NT2/D1 (cell line): ENCODE measurements around the gene SLC9A7.

ENCODE experiments used
- DNase-seq: peaks from one replicate; pipeline ENCODE4 v3.0.0-alpha.2; 2011; ENCODE audit warnings: low read depth, low spot score
- H3K27me3 ChIP-seq: 2 replicates; pipeline ENCODE4 v1.6.0; 2011; ENCODE audit warnings: mild to moderate bottlenecking; ENCODE audit not compliant: insufficient read length, insufficient read depth
- H3K36me3 ChIP-seq: 2 replicates; pipeline ENCODE4 v1.6.1; 2011; ENCODE audit warnings: mild to moderate bottlenecking, low read length, mixed read lengths; ENCODE audit not compliant: insufficient read depth, insufficient read length
- H3K4me1 ChIP-seq: 2 replicates; pipeline ENCODE4 v1.5.1; 2011; ENCODE audit not compliant: insufficient read depth, insufficient read length
- H3K4me3 ChIP-seq: 2 replicates; pipeline ENCODE4 v1.5.1; 2011; ENCODE audit warnings: low read depth; ENCODE audit not compliant: insufficient read length
- H3K9ac ChIP-seq: 2 replicates; pipeline ENCODE4 v1.6.0; 2011; ENCODE audit warnings: low read depth; ENCODE audit not compliant: insufficient read length
- H3K9me3 ChIP-seq: 2 replicates; pipeline ENCODE4 v1.5.1; 2011; ENCODE audit warnings: mild to moderate bottlenecking, low read length; ENCODE audit not compliant: insufficient read depth
- SUZ12 ChIP-seq: IDR thresholded peaks from 2 replicates; pipeline ENCODE4 v1.6.1; 2011; ENCODE audit not compliant: insufficient read length, insufficient read depth; ENCODE audit errors: extremely low read depth
- YY1 ChIP-seq: IDR thresholded peaks from 2 replicates; pipeline ENCODE4 v1.6.1; 2011; ENCODE audit not compliant: insufficient read length, insufficient read depth
- ZNF274 ChIP-seq: IDR thresholded peaks from 2 replicates; pipeline ENCODE4 v1.6.1; 2011; ENCODE audit warnings: mild to moderate bottlenecking, low read depth, low read length

The SLC9A7 gene

DNA sequence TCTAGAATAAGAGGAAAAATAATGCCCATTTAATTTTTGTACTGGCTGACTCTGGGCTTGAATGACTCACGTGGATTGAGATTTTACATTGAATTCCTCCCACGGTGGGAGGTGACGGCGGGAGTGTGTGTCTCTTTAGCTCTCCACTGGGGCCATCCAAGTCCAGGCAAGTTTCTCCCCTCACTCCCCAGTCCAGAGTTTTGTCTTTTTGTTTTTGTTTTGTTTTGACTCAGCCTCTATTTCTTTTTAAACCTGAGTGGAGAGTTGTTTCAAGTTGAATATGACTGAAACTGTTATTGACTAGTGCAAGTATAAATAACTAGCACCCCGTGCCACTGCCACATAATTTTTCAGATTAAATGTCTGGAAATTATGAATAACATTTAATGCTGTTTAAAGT is 171.8 kb downstream of the SLC9A7 start:
- H3K4me1 ChIP-seq, result peaks cover 2% of the 10 kb centered on the region

DNA sequence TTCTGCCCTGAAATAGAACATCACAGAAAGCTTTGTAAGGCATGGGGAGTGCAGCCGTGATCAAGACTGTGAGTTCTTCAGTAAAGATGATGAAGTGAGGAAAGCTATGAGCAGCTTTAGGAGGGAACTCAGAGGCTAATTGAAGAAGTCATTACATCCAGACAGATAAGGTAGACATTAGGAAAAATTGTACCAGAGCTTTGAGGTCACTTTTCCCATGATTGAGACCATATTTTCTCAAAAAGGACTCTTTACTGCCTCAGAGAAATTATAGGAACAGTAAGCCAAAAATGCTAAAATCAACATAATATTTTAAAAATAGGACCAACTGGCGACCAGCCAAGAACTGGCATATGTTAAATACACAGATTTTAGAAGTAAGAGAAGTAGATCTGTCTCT is 174.2 kb downstream of the SLC9A7 start:
- H3K9ac ChIP-seq, result no peak overlapping the region
- DNase-seq, result no peak
- H3K4me3 ChIP-seq, result no peak overlapping the region
- H3K9me3 ChIP-seq, result no peaks in the 10 kb centered on the region
- peaks cover 2% of the 10 kb centered on the region for H3K4me1 ChIP-seq
- no peaks in the 10 kb centered on the region for H3K27me3 ChIP-seq
- no peak for TF ChIP-seq SUZ12
- TF ChIP-seq ZNF274, result no peak
- TF ChIP-seq YY1, result no peak
- peaks cover 10% of the 10 kb centered on the region for H3K36me3 ChIP-seq

More for the DNA sequence above, 171.8 kb downstream of the SLC9A7 start:
- TF ChIP-seq YY1 (no peak), SUZ12 (no peak), ZNF274 (no peak)
- DNase-seq, result no peak
- Histone ChIP-seq H3K9me3 (no peaks in the 10 kb centered on the region), H3K4me3 (no peak overlapping the region), H3K9ac (no peak overlapping the region), H3K36me3 (peaks cover 3% of the 10 kb centered on the region), H3K27me3 (no peaks in the 10 kb centered on the region)

DNA sequence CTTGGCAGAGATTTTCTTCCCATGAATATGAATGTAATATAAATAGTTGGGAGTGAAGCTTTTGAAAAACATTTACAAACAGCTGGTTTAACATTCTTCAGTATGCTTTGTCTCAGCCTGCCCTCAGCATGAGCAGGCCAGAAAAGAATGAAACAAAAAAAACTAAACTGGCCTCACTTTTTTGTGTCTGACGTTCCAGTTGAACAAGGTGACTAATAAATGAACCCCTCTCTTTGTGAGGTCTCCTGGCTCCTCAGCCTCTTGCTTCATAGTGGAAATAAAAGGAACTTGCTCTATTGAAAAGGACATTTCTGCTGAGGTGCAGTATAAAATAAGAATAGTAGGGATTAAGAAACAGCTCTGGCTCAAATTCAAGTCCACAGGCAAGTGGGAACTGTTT is 176.0 kb downstream of the SLC9A7 start:
- Histone ChIP-seq H3K9me3 (no peaks in the 10 kb centered on the region), H3K9ac (no peak overlapping the region), H3K27me3 (no peaks in the 10 kb centered on the region), H3K36me3 (peaks cover 26% of the 10 kb centered on the region), H3K4me3 (no peak overlapping the region), H3K4me1 (peaks cover 1% of the 10 kb centered on the region)
- DNase-seq, result no peak
- TF ChIP-seq ZNF274, result no peak
- no peak for TF ChIP-seq YY1
- no peak for TF ChIP-seq SUZ12

DNA sequence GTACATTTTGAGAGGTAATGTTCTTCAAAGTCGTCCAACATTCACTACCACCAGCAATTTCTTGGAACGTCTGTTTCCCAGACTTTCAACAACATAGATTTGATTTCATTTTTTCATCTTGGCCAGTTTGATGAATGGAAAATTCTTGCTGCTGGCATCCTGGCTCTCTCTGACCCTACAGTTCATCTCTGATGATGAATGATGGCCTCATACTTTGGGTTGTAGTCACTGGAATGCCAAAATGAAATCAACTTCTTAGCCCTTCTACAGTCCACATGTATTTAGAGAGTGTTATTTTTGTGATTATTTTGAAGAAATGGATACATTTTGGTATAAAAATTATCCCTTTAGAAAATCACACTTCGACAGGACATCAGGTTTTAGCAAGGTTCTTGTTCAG is 176.6 kb downstream of the SLC9A7 start:
- Histone ChIP-seq H3K27me3 (no peaks in the 10 kb centered on the region), H3K4me3 (no peak overlapping the region), H3K36me3 (peaks cover 32% of the 10 kb centered on the region), H3K4me1 (no peaks in the 10 kb centered on the region), H3K9ac (no peak overlapping the region), H3K9me3 (no peaks in the 10 kb centered on the region)
- no peak for TF ChIP-seq YY1
- TF ChIP-seq SUZ12, result no peak
- no peak for TF ChIP-seq ZNF274
- DNase-seq, result no peak

DNA sequence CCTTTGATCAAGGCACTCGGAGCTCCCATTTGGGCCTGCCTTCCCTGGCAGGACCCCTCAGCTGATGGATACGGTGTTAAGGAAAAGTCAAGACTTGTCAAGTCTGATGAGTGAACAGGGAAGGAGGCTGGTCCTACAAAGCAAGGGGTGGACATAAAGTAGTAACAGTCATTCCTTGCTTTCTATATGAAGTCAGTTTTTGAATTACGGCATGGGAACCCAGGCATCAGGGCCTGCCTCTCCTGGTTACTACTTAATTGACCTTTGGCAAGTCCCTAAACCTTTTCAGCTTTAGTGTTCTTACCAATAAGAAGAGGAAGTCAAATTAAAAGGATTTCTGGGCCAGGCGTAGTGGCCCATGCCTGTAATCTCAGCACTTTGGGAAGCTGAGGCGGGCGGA is 178.3 kb downstream of the SLC9A7 start:
- H3K9ac ChIP-seq, result no peak overlapping the region
- H3K27me3 ChIP-seq, result peaks cover under 1% of the 10 kb centered on the region
- no peak overlapping the region for H3K4me3 ChIP-seq
- no peak for DNase-seq
- no peaks in the 10 kb centered on the region for H3K9me3 ChIP-seq
- no peaks in the 10 kb centered on the region for H3K4me1 ChIP-seq
- TF ChIP-seq ZNF274, result no peak
- no peak for TF ChIP-seq SUZ12
- no peak for TF ChIP-seq YY1
- H3K36me3 ChIP-seq, result peaks cover 31% of the 10 kb centered on the region

DNA sequence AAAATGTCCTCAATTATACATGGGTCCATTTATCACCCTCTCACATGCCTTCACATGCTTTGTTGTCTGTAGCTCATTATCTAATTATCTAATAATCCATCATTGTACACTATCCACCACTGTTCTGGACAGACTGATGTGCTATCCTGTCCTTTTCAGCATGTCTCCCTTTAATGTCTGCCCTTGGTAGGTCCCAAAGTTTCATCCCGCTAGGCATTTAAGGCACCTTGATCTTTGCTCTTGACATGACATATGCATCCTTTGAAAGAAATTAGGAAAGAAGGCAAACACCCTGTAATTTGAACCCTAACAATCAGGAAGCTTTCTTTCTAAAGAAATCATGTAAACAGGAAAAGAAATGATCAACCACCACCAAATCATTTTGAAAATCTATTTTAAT is 179.7 kb downstream of the SLC9A7 start:
- no peaks in the 10 kb centered on the region for H3K4me1 ChIP-seq
- H3K9me3 ChIP-seq, result no peaks in the 10 kb centered on the region
- H3K27me3 ChIP-seq, result peaks cover 3% of the 10 kb centered on the region
- no peak overlapping the region for H3K4me3 ChIP-seq
- peaks cover 31% of the 10 kb centered on the region for H3K36me3 ChIP-seq
- H3K9ac ChIP-seq, result no peak overlapping the region
- no peak for TF ChIP-seq SUZ12
- no peak for TF ChIP-seq YY1
- no peak for TF ChIP-seq ZNF274
- DNase-seq, result no peak

DNA sequence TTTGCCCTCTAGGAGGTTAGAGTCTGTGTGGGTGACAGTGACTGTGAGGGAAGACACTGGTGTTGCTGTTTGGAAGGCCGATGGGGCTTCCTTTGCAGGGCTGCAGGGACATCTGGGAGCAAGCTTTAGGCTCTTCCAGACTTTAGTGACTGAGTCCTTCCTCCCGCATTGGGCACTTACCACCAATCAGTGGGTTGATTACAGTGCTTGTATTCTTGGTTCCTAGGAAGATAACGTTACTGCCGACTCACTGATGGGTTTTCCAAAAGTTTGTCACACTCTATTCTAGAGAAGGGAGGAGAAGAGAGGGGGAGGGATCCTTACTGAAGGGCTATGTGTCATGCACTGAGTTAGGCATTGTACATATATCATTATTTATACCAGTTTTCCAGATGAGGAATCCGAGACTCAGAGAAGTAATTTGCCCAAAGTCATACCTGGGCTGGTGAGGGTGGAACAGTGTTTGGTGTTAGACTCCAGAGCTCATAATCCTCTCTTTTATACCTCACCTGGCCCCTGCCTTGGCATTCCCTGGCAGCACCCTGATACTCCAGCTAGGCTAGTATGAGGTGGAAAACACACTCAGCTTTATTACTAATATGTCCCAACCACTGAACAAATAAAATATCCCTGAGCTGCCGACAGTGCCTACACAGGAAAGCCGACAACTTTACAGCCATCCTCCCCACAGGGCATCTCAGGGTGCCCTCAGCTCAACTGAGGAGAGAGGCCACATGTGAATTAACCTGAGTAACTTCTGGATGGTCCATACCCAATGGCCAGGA is 181.5 kb downstream of the SLC9A7 start:
- H3K4me3 ChIP-seq, result no peak overlapping the region
- TF ChIP-seq YY1 (no peak), ZNF274 (no peak), SUZ12 (no peak)
- peaks cover 3% of the 10 kb centered on the region for H3K27me3 ChIP-seq
- peaks cover 31% of the 10 kb centered on the region for H3K36me3 ChIP-seq
- H3K9me3 ChIP-seq, result no peaks in the 10 kb centered on the region
- no peaks in the 10 kb centered on the region for H3K4me1 ChIP-seq
- peak overlapping the region; percentile 18 for H3K9ac ChIP-seq
- no peak for DNase-seq
